HepG2 (cell line): Measurements from ENCODE around the gene GTF3A. TPM values are rescaled to one million over a fixed set of nuclear protein-coding genes. Genes with fewer than 3 reads are reported as not detected.

ENCODE experiments used
- ATAC-seq: fragments of 200-7000 bp; cut with Tn5 transposase; 3 replicates; pipeline ENCODE4 v1.9.1; 2020; ENCODE audit warnings: mild to moderate bottlenecking, moderate library complexity
- BruUV-seq: library from RNA; stranded (reverse); fragments of 400-500 nt; replicated peaks from 2 replicates; lab custom pipeline; 2021; lab: Mats Ljungman, UMichigan
- CTCF ChIA-PET: fragments of 300-600 bp; formaldehyde crosslinking; extraction: SDS; loops from one replicate; lab custom pipeline; 2021; ENCODE audit warnings: low total read pairs, inconsistent platforms, low intra/inter-chr PET ratio; lab: Yijun Ruan, JAX
- POLR2A ChIA-PET: fragments of 350-600 bp; sonication (Branson Sonifier 250); formaldehyde crosslinking; loops from one replicate; lab custom pipeline; 2020; ENCODE audit warnings: antibody characterized with exemption, inconsistent platforms; lab: Yijun Ruan, JAX
- DNase-seq: peaks from one replicate; pipeline ENCODE4 v3.0.0-alpha.2; 2015; ENCODE audit warnings: low spot score
- FAIRE-seq: peaks from 3 replicates; lab custom pipeline; 2011; peaks lifted over from hg19 to GRCh38; lab: Jason Lieb, UNC
- H2AFZ ChIP-seq: one replicate; pipeline ENCODE4 v1.6.1; 2011; ENCODE audit warnings: low read length, inconsistent platforms
- H3K27ac ChIP-seq: fragments of 300-600 bp; 3 replicates; pipeline ENCODE4 v1.8.0; 2011; ENCODE audit warnings: mixed run types, mild to moderate bottlenecking, mixed read lengths, low read length, inconsistent platforms; ENCODE audit not compliant: insufficient read depth; ENCODE audit errors: extremely low read length
- H3K27me3 ChIP-seq, 2 experiments: fragments of 200-600 bp in 1 of 2; 2 replicates in 1 of 2; 3 replicates in 1 of 2; pipeline versions ENCODE4 v1.6.0 to v1.8.0; 2011; ENCODE audit warnings: low read length in 2 of 2, mild to moderate bottlenecking in 2 of 2, moderate library complexity in 2 of 2, inconsistent platforms in 1 of 2; ENCODE audit not compliant: insufficient read depth in 2 of 2, control insufficient read depth in 1 of 2
- H3K36me3 ChIP-seq, 2 experiments: fragments of 200-600 bp in 1 of 2; replicated peaks in 1 of 2; 2 replicates in 1 of 2; 3 replicates in 1 of 2; pipeline versions ENCODE4 v1.5.1 to v1.8.0; 2011; ENCODE audit warnings: low read length in 2 of 2, inconsistent platforms in 1 of 2; ENCODE audit not compliant: insufficient read depth in 2 of 2, control insufficient read depth in 1 of 2
- H3K4me1 ChIP-seq: 2 replicates; pipeline ENCODE4 v1.5.1; 2012; ENCODE audit warnings: low read length, inconsistent platforms; ENCODE audit not compliant: insufficient read depth
- H3K4me2 ChIP-seq: 2 replicates; pipeline ENCODE4 v1.6.0; 2011; ENCODE audit warnings: low read depth, low read length, inconsistent platforms
- H3K4me3 ChIP-seq, 3 experiments: fragments of 200-600 bp in 1 of 3; sonication (generic), shearing (Covaris generic) in 1 of 3; replicated peaks in 1 of 3; 2 replicates each; pipeline ENCODE4 v1.5.1; 2011 to 2016; ENCODE audit warnings: low read length in 3 of 3, inconsistent platforms in 2 of 3, low read depth in 2 of 3, mild to moderate bottlenecking in 2 of 3, control low read depth in 1 of 3, mixed read lengths in 1 of 3; ENCODE audit not compliant: insufficient read depth in 1 of 3
- H3K79me2 ChIP-seq: one replicate; pipeline ENCODE4 v1.6.1; 2011; ENCODE audit warnings: low read length, inconsistent platforms; ENCODE audit not compliant: insufficient read depth
- H3K9ac ChIP-seq: 2 replicates; pipeline ENCODE4 v1.6.0; 2011; ENCODE audit warnings: mild to moderate bottlenecking, low read depth, low read length, inconsistent platforms; ENCODE audit not compliant: insufficient read depth
- H3K9me3 ChIP-seq: 2 replicates; pipeline ENCODE4 v1.5.1; 2012; ENCODE audit warnings: mild to moderate bottlenecking, low read length
- H4K20me1 ChIP-seq: 2 replicates; pipeline ENCODE4 v1.6.0; 2011; ENCODE audit warnings: inconsistent platforms, mild to moderate bottlenecking, low read length, moderate library complexity; ENCODE audit not compliant: insufficient read depth
- ATM ChIP-seq: fragments of 450-650 bp; IDR thresholded peaks from 2 replicates; pipeline ENCODE4 v1.7.1; 2017; ENCODE audit warnings: mild to moderate bottlenecking, borderline replicate concordance
- ATRX ChIP-seq: sonication (generic); formaldehyde crosslinking; IDR thresholded peaks from 2 replicates; pipeline ENCODE4 v1.4.0; 2020; ENCODE audit warnings: missing genetic modification reagents, borderline replicate concordance
- CREB1 ChIP-seq, 2 experiments: fragments of 450-650 bp in 1 of 2; IDR thresholded peaks; 2 replicates each; pipeline ENCODE4 v1.6.1; 2016 to 2017; ENCODE audit warnings: control low read depth in 1 of 2, mild to moderate bottlenecking in 1 of 2, missing compliant biosample characterization in 1 of 2, missing genetic modification characterization in 1 of 2
- FOSL1 ChIP-seq: sonication (generic); formaldehyde crosslinking; IDR thresholded peaks from 2 replicates; pipeline ENCODE4 v1.9.0; 2021; ENCODE audit warnings: missing genetic modification reagents, borderline replicate concordance
- FOSL2 ChIP-seq: sonication (generic); formaldehyde crosslinking; IDR thresholded peaks from 2 replicates; pipeline ENCODE4 v1.4.0; 2020; ENCODE audit warnings: missing genetic modification reagents
- HMGA1 ChIP-seq: sonication (generic); formaldehyde crosslinking; conservative IDR thresholded peaks from 2 replicates; pipeline ENCODE4 v1.4.0; 2020; ENCODE audit warnings: missing genetic modification reagents
- IRF9 ChIP-seq: sonication (generic); formaldehyde crosslinking; IDR thresholded peaks from 2 replicates; pipeline ENCODE4 v1.8.0; 2022; ENCODE audit warnings: missing genetic modification reagents, mild to moderate bottlenecking, borderline replicate concordance
- JUND ChIP-seq: sonication (generic); formaldehyde crosslinking; IDR thresholded peaks from 2 replicates; pipeline ENCODE4 v1.8.0; 2022; ENCODE audit warnings: mild to moderate bottlenecking, missing genetic modification reagents
- KLF16 ChIP-seq, 2 experiments: sonication (generic) in 1 of 2; formaldehyde crosslinking in 1 of 2; IDR thresholded peaks; 2 replicates each; pipeline versions ENCODE4 v1.6.1 to v1.8.0; 2016 to 2023; ENCODE audit warnings: missing genetic modification reagents in 2 of 2, missing compliant biosample characterization in 1 of 2
- MYC ChIP-seq: sonication (generic); formaldehyde crosslinking; IDR thresholded peaks from 2 replicates; pipeline ENCODE4 v1.9.0; 2021; ENCODE audit warnings: missing genetic modification reagents, borderline replicate concordance
- POGK ChIP-seq: sonication (generic); formaldehyde crosslinking; conservative IDR thresholded peaks from 2 replicates; pipeline ENCODE4 v1.8.0; 2022; ENCODE audit warnings: mild to moderate bottlenecking, moderate library complexity, missing genetic modification reagents
- SAP130 ChIP-seq: IDR thresholded peaks from 2 replicates; pipeline ENCODE4 v1.6.1; 2016; ENCODE audit warnings: low read depth
- SIN3A ChIP-seq: IDR thresholded peaks from 2 replicates; pipeline ENCODE4 v1.6.1; 2011; ENCODE audit warnings: low read depth, mild to moderate bottlenecking, control low read depth, low read length, borderline replicate concordance
- SMC3 ChIP-seq: IDR thresholded peaks from 2 replicates; pipeline ENCODE4 v1.6.1; 2011; ENCODE audit warnings: low read length, improper control_type of control experiment
- THAP8 ChIP-seq: sonication (generic); formaldehyde crosslinking; IDR thresholded peaks from 2 replicates; pipeline ENCODE4 v1.5.1; 2020; ENCODE audit warnings: missing genetic modification reagents, mild to moderate bottlenecking, borderline replicate concordance
- ZBTB37 ChIP-seq: sonication (generic); formaldehyde crosslinking; IDR thresholded peaks from 2 replicates; pipeline ENCODE4 v1.4.0; 2020; ENCODE audit warnings: mild to moderate bottlenecking, missing genetic modification reagents
- ZNF337 ChIP-seq: sonication (generic); formaldehyde crosslinking; IDR thresholded peaks from 2 replicates; pipeline ENCODE4 v1.5.1; 2020; ENCODE audit warnings: missing genetic modification reagents, low read depth, mild to moderate bottlenecking, borderline replicate concordance
- ZNF816 ChIP-seq: sonication (generic); formaldehyde crosslinking; IDR thresholded peaks from 2 replicates; pipeline ENCODE4 v1.8.0; 2022; ENCODE audit warnings: missing genetic modification reagents, mild to moderate bottlenecking, borderline replicate concordance
- WGBS: methylation state at CpG from one replicate; pipeline ENCODE4 v1.1.6; 2017; ENCODE audit warnings: low lambda C conversion rate; 5-methylcytosine and 5-hydroxymethylcytosine counted together
- in situ Hi-C: cut with HindIII; loops from 2 replicates; pipeline ENCODE4 v1.10.0; 2017; ENCODE audit warnings: low pct_unique_long_range_greater_than_20kb; ENCODE audit not compliant: extremely low pct_ligation_motif_present
- intact Hi-C: fragments of 100-400 bp; cut with micrococcal nuclease; formaldehyde crosslinking; loops from one replicate; pipeline ENCODE4 v1.10.0; 2022; ENCODE audit not compliant: unreplicated experiment
- polyA plus RNA-seq, 8 experiments: library from polyadenylated mRNA; depleted of rRNA in 3 of 8; stranded (reverse) in 7 of 8; unstranded in 1 of 8; fragments of >200 nt; fragmentation: Illumina TruSeq in 4 of 8; extraction: Trizol in 4 of 8; gene quantifications; 2 replicates each; pipeline versions ENCODE4 v1.2.1 to v1.2.3, GENCODE V29; 2011 to 2016; ENCODE audit warnings: low read depth in 4 of 8, missing spikeins in 1 of 8, mixed read lengths in 1 of 8; ENCODE audit not compliant: insufficient read depth in 1 of 8
- total RNA-seq, 5 experiments: library from RNA; depleted of rRNA; stranded (reverse); fragments of >200 nt; fragmentation: Illumina TruSeq; extraction: Trizol; gene quantifications; 2 replicates each; pipeline ENCODE4 v1.2.3, GENCODE V29; 2016; ENCODE audit warnings: low read depth in 1 of 5

The GTF3A gene
- total and polyA plus RNA-seq, 2 of the 13 experiments (the other 11 are each of a cell fraction or from before 2014, with no cell fraction given) = 42.1 to 176 TPM

- H3K4me3 ChIP-seq = peak overlapping the region; percentile 46 to 74 (median 56); a peak in 5 of 6 replicates
- intact Hi-C loops (loop anchor here (1.0 to 2.0 kb wide), 3 partner anchors 25 to 51 kb away; partner anchors contain the start of gene MTIF3), in situ Hi-C loops (no loop called here)
- BruUV-seq = no TSS peak
- H3K9ac ChIP-seq = peak overlapping the region; percentile 79
- peak; percentile 62 for DNase-seq
- peaks cover 9 to 37% of the 10 kb centered on the region in 2 experiments; a peak in 4 of 5 replicates for H3K36me3 ChIP-seq
- peak; percentile 73 for ATAC-seq
- peak overlapping the region; percentile 80 for H3K4me2 ChIP-seq
- FAIRE-seq = peak; percentile 28
- H4K20me1 ChIP-seq = no peaks in the 10 kb centered on the region
- peaks cover 27% of the 10 kb centered on the region for H3K79me2 ChIP-seq
- peaks cover 51% of the 10 kb centered on the region for H3K4me1 ChIP-seq
- CTCF ChIA-PET = interaction anchor here (0.7 to 2.0 kb wide), 5 partner anchors 20 to 64 kb away, joined by 3 to 8 read pairs (median 7); no protein-coding TSS in a partner anchor
- peak overlapping the region; percentile 77 for H3K27ac ChIP-seq
- no peaks in the 10 kb centered on the region for H3K9me3 ChIP-seq
- no peak overlapping the region for H2AFZ ChIP-seq
- 49% methylated on average over 17 of the region's 17 CpGs for WGBS
- H3K27me3 ChIP-seq = no peaks in the 10 kb centered on the region
- POLR2A ChIA-PET = interaction anchor here (0.6 to 3.4 kb wide), 9 partner anchors 10 to 53 kb away, joined by 3 to 38 read pairs (median 6); partner anchors contain the start of gene MTIF3
- TF ChIP-seq SIN3A (0 out of 2 replicates have a peak, but pooled peaks have one; percentile 39), FOSL1 (CRISPR knock-in tag) (peak; percentile 46; the same call in 1 of the 2 replicates), POGK (CRISPR knock-in tag) (no peak), MYC (0 out of 2 replicates have a peak, but pooled peaks have one; percentile 15), ZNF816 (CRISPR knock-in tag) (no peak), ZBTB37 (CRISPR knock-in tag) (no peak), KLF16 (CRISPR knock-in tag; IDR thresholded peaks at IDR 0.05) (0 out of 4 replicates have a peak, but pooled peaks of 1 of the 2 experiments have one; percentile 26), FOSL2 (peak; percentile 95), ATM (no peak), IRF9 (peak; percentile 59; the same call in 1 of the 2 replicates), SMC3 (peak; percentile 78), JUND (peak; percentile 54), CREB1 (IDR thresholded peaks at IDR 0.05) (no peak), CREB1 (CRISPR knock-in tag; IDR thresholded peaks at IDR 0.05) (no peak), ATRX (no peak), ZNF337 (CRISPR knock-in tag) (no peak), HMGA1 (CRISPR knock-in tag) (no peak), THAP8 (CRISPR knock-in tag) (no peak), SAP130 (CRISPR knock-in tag) (0 out of 2 replicates have a peak, but pooled peaks have one; percentile 41)
Measured at GRCh38 chr13:27425918-27426630, 1.7 kb downstream of the GTF3A start.
